T-helper 9 cell (primary cell): ENCODE measurements around the gene UNC5A.

Experiments used
- DNase-seq: peaks from one replicate; pipeline ENCODE4 v3.0.0-alpha.2; 2020

The UNC5A gene

GRCh38 chr5:176901260-176902101 is 91.1 kb downstream of the UNC5A start:
- DNase-seq, result no peak

- DNase-seq, result no peak
Measured at GRCh38 chr5:176902102-176902814, 91.9 kb downstream of the UNC5A start.

GRCh38 chr5:176902911-176903664 is 92.7 kb downstream of the UNC5A start:
- DNase-seq, result no peak

DNA sequence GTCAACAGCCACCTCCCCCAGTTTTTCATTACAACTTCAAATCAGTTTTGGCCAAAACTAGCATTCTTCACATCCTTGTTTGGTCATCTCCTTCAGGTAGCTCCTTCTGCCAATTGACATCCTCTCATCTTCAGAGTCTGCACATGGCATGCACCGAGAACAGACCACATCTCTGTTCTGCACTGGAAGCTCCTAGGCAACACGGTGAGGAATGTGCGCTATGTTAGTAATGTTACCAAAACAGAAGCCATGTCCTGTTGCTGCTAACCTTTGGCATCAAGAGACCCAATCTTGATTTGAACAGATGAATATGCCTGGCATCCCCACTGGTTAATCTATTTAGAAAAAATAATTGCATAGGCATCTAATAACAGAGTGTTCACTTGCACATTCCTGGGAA is 93.9 kb downstream of the UNC5A start:
- DNase-seq, result no peak

DNA sequence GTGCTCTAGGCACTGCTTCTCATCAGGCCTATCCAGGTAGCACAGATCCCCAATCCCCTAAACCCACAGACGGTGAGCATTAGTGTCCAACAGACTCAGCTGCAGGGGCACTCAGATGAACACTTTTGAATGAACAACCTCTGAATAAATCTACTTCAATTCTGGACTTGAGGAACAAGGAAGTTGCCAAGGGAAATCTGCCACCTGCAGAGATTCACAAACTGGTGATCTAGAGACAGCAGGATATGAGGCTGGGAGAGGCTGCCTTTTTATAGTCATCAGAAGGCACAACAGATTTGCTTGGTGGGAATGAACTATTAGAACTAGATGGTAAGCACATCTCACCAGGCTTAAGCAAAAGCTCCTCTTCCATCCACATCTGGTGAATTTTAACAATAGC is 95.8 kb downstream of the UNC5A start:
- no peak for DNase-seq

DNA sequence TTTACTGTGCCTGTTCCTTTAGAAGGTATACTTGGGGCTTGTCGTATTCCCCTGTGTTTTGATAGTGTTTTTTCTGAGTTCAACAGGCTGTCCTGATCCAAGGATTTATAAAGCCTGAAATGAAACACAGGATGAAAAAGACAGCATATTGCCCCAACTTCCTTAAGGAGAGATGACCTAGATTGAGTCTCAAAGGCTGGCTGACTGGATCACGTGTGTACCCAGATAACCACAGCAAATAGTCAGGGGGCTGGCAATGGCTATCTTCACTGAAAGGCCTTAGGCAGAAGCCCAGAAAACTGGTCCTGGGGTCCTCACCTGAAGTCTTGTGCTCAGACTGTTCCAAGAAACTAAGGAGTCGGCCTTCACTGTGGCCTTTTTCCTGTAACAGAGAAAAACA is 96.4 kb downstream of the UNC5A start:
- DNase-seq, result no peak

DNA sequence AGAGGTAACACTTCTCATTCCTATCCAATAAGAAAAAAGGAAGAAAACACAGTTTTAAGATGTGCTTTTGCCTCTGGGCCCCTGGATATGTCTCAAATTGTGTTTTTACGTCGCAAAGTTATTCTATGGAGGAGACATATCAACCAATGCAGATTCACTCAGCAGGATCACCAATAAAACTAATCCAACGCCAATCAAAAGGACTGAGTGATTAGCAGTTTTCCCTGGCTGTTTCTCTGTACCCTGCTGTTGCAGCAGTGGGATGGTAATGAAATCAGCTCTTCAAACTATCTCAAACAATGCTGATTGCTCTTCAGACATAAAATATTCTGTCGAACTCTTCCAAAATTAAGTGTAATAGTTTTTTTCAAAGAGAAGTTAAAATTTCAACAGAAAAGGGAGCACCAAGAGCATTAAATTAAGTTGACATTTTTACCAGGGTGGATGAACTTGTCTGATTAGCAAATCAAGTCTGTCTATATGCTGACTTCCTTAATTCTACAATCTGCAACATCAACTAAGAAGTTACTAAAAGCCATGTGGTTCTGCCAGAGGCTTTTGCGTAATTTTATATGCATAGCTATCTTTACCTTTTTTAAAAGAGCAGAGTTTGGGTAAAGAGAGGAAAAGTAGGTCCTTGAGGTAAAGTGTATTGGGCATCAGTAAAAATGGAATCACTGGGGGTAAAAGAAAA is 98.5 kb downstream of the UNC5A start:
- DNase-seq, result no peak

GRCh38 chr5:176912115-176912514 is 101.8 kb downstream of the UNC5A start:
- DNase-seq, result no peak

DNA sequence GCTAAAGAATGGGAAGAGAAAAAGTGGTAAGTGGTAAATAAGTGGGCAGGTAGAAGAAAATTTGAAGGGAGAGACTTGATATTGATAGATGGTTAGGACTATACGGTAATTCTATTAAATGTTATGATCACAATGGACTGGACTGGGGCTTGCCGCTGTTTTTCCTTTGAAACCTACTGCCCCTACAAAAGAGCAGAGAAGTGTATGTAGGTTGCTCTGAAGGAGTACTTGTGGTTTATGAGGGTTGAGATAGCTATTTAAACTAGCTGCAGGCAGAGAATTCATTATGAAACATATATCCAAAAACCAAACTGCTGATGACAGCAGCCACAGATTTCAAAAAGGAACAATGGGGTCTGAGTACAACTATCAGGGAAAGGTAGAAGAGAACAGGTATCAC is 105.5 kb downstream of the UNC5A start:
- no peak for DNase-seq

GRCh38 chr5:176916337-176916736 is 106.0 kb downstream of the UNC5A start:
- no peak for DNase-seq

DNA sequence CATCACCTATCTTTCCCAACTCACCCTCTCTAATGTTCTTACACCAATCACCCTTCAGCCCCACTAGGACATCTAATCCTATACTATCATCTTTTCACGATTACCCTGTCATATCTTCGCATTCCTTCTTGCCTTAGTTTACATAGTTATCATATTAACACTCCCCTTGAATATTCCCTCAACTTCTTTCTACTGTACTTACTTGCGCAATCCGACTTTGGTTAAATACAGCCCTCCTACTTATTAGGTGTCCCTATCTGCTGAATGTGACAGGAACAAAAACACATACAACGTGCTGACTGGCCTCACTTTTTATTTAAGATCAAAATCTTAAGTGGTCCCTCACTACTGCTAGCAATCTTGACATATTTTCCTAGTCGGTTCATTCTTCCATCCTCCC is 108.3 kb downstream of the UNC5A start:
- no peak for DNase-seq

DNA sequence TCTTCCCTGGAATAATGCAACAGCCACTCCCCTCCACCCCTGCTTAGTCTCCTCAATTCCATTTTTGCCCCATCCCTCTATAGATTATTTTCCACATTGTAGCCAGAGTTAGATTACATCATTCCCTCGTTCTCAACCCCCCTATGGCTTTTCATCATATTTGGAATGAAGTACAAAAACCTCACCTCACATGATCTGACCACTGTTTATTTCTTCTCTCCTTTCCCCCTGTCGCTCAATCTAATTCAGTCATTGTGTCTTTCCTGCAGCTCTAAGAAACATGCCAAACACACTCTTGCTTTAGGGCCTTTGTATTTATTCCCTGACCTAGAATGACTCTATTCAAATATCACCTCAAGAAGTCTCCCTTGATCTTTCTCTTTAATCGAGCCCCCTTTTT is 111.4 kb downstream of the UNC5A start:
- no peak for DNase-seq

- DNase-seq, result no peak
Measured at GRCh38 chr5:176922817-176923216, 112.5 kb downstream of the UNC5A start.

GRCh38 chr5:176927562-176927961 is 117.2 kb downstream of the UNC5A start:
- no peak for DNase-seq

DNA sequence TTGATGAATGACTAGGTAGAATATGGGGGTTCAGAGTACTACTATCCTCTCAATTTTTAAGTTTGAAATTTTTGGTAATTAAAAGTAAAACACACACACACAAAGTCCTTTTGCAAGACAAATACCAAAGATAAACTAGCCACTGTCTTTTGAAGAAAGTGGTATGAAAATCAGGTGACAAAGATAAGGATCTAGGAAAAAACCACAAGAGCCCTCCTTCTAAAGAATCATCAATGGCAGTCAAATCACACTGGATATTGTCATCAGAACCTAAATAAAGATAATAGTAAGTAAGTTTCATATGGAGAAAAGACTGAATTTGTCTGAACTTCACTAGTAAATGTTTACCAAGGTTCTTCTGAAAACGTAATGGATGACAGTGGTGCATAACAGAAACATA is 119.3 kb downstream of the UNC5A start:
- DNase-seq, result no peak
